NCI-H2081 (cell line): ENCODE measurements around the gene TEX264.

Experiments
- DNase-seq, 2 experiments: peaks; one replicate each; lab custom pipeline; 2025; lab: John Stamatoyannopoulos, UW

The TEX264 gene

GRCh38 chr3:51698209-51698608 lies 27.2 kb downstream of the TEX264 start:
- no peak for DNase-seq

- no peak for DNase-seq
Measured at GRCh38 chr3:51700403-51700802, 29.4 kb downstream of the TEX264 start.

GRCh38 chr3:51702156-51702555 lies 31.1 kb downstream of the TEX264 start:
- no peak for DNase-seq

GRCh38 chr3:51703068-51703760 lies 32.2 kb downstream of the TEX264 start:
- peak; percentile 6 to 55 for DNase-seq

GRCh38 chr3:51703761-51704510 lies 32.9 kb downstream of the TEX264 start:
- DNase-seq = peak; percentile 37 to 74

GRCh38 chr3:51704511-51704950 lies 33.5 kb downstream of the TEX264 start:
- no peak for DNase-seq

- no peak for DNase-seq
Measured at GRCh38 chr3:51705276-51706020, 34.4 kb downstream of the TEX264 start.

- DNase-seq = no peak
Measured at GRCh38 chr3:51706021-51706485, 35.0 kb downstream of the TEX264 start.

- DNase-seq = peak; percentile 32 to 39
Measured at GRCh38 chr3:51706788-51707731, 36.0 kb downstream of the TEX264 start, which contains the start of gene GRM2. TSS of gene GRM2 (plus strand) at chr3:51707068. CDS start at chr3:51708984, 1,916 bp downstream.

GRCh38 chr3:51708216-51708845 lies 37.3 kb downstream of the TEX264 start:
- no peak for DNase-seq

- no peak for DNase-seq
Measured at GRCh38 chr3:51709004-51709420, 38.0 kb downstream of the TEX264 start.

- DNase-seq = no peak
Measured at GRCh38 chr3:51709675-51710074, 38.6 kb downstream of the TEX264 start.

- DNase-seq = no peak
Measured at GRCh38 chr3:51710631-51711351, 39.7 kb downstream of the TEX264 start.

- DNase-seq = no peak
Measured at GRCh38 chr3:51711352-51712037, 40.4 kb downstream of the TEX264 start.

GRCh38 chr3:51712038-51712420 lies 41.0 kb downstream of the TEX264 start:
- no peak for DNase-seq

- DNase-seq = no peak
Measured at GRCh38 chr3:51712511-51712931, 41.5 kb downstream of the TEX264 start.

- DNase-seq = no peak
Measured at GRCh38 chr3:51712963-51713362, 41.9 kb downstream of the TEX264 start.

GRCh38 chr3:51715231-51715976 lies 44.4 kb downstream of the TEX264 start:
- no peak for DNase-seq

GRCh38 chr3:51715977-51716294 lies 44.9 kb downstream of the TEX264 start:
- DNase-seq = no peak
